ENCODE data around the gene LRRC27.

Gene LRRC27

GRCh38 chr10:132418527-132419416, 86.8 kb downstream of the LRRC27 start:
- DNase-seq (ENCODE audit: low read depth), result no peak
- no peak overlapping the region for H3K4me3 ChIP-seq (ENCODE audit: low read length)
- no peak for TF ChIP-seq CTCF (conservative IDR thresholded peaks at IDR 0.05; ENCODE audit: low read length)

- no peak overlapping the region for H3K4me3 ChIP-seq (ENCODE audit: low read length)
- no peak for DNase-seq (ENCODE audit: low read depth)
- no peak for TF ChIP-seq CTCF (conservative IDR thresholded peaks at IDR 0.05; ENCODE audit: low read length)
These were observed 87.8 kb downstream of the LRRC27 start for GRCh38 chr10:132419538-132420468.

GRCh38 chr10:132420469-132420980, 88.5 kb downstream of the LRRC27 start:
- no peak for DNase-seq (ENCODE audit: low read depth)
- H3K4me3 ChIP-seq (ENCODE audit: low read length), result no peak overlapping the region
- TF ChIP-seq CTCF (conservative IDR thresholded peaks at IDR 0.05; ENCODE audit: low read length), result no peak

- no peak for TF ChIP-seq CTCF (conservative IDR thresholded peaks at IDR 0.05; ENCODE audit: low read length)
- H3K4me3 ChIP-seq (ENCODE audit: low read length), result no peak overlapping the region
- peak; percentile 74 for DNase-seq (ENCODE audit: low read depth)
These were observed 89.2 kb downstream of the LRRC27 start for GRCh38 chr10:132420981-132421846.

- TF ChIP-seq CTCF (conservative IDR thresholded peaks at IDR 0.05; ENCODE audit: low read length), result no peak
- DNase-seq (ENCODE audit: low read depth), result no peak
- H3K4me3 ChIP-seq (ENCODE audit: low read length), result no peak overlapping the region
These were observed 90.1 kb downstream of the LRRC27 start for GRCh38 chr10:132421847-132422751.
